NCI-H187 treated with DMSO at 0.1 percent for 48 hours (cell line): ENCODE data around the gene OR5I1.
"Not testable (repeated sequence)": the region's sequence is repeated elsewhere in the genome, so short reads cannot be mapped to it uniquely, and the experiment has no call there.

Experiments
- DNase-seq: peaks from one replicate; lab custom pipeline; 2025; lab: John Stamatoyannopoulos, UW

Gene OR5I1

GRCh38 chr11:55936300-55936699, at the start of gene OR5I1:
Gene OR5I1 (minus strand): TSS chr11:55936400. CDS start chr11:55936400, 0 bp downstream.
- DNase-seq, result no peak

GRCh38 chr11:55970935-55971334, 34.7 kb upstream of the OR5I1 start:
- DNase-seq, result no peak

DNA sequence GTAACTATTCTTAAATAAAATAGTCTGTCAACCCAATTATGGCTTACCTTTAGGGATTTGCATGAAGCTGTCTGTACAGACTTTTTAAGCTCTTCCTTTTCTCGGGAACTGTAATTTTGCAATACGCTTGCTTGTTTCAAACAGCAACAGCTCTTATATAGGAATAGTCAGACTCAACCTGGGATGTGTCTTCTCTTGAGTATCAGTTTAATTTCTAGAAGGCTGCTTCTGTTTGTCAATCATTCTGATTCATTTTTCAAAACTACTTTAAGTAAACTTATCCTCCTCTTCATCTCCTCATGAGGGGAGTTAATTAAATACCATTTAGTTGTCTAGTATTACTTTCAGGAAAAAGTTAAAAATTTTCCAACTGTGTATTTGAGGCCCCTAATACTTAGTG, 33.6 kb upstream of the OR5I1 start, which contains the start of gene OR10AG1:
Gene OR10AG1 (minus strand): TSS at position 101 of the 400 bp plus-strand sequence. CDS start 38 bp downstream, at position 63.
- DNase-seq, result no peak

DNA sequence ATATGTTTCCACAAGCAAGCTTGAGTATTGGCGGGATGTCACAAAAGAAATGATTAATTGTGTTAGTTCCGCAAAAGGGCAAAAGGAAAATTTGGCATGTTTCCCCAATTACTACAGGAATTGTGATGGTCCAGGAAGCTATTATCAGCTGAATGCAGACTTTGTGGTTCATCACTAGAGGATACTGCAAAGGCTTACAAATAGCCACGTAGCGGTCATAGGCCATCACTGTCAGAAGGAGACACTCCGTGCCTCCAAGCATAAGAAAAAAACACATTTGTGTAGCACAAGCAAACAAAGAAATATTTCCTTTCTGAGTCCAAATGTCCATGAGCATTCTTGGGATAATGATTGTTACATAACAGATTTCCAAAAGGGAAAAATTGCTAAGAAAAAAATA, 31.7 kb upstream of the OR5I1 start:
- no peak for DNase-seq

DNA sequence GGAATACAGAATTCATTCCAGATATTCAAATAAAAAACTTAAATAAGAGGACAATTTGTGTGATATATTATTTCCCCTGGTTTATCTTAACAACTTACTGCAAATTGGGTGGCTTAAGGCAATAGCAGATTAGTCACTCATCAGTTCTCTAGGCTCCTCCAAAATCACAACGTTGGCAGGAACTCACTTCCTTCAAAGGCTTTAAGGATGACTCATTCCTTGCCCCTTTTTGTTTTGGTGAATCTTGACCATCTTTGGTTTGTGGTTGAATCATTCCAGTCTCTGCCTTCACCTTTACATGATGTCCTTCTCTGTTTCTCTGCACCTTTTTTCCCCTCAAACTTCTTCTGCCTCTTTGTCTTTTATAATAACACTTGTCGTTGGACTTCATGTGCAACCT, 30.2 kb upstream of the OR5I1 start:
- no peak for DNase-seq

- no peak for DNase-seq
Observed at GRCh38 chr11:55956521-55956920, 20.3 kb upstream of the OR5I1 start.

GRCh38 chr11:55949330-55949729, 13.1 kb upstream of the OR5I1 start:
- DNase-seq, result no peak

GRCh38 chr11:55942785-55943392, 6.7 kb upstream of the OR5I1 start:
- DNase-seq, result no peak

GRCh38 chr11:55920537-55920936, 15.7 kb downstream of the OR5I1 start:
- no peak for DNase-seq

GRCh38 chr11:55914482-55914881, 21.7 kb downstream of the OR5I1 start, which contains the start of gene OR5W2:
Gene OR5W2 (minus strand): TSS chr11:55914582. CDS start chr11:55914582, 0 bp downstream.
- DNase-seq, result no peak

DNA sequence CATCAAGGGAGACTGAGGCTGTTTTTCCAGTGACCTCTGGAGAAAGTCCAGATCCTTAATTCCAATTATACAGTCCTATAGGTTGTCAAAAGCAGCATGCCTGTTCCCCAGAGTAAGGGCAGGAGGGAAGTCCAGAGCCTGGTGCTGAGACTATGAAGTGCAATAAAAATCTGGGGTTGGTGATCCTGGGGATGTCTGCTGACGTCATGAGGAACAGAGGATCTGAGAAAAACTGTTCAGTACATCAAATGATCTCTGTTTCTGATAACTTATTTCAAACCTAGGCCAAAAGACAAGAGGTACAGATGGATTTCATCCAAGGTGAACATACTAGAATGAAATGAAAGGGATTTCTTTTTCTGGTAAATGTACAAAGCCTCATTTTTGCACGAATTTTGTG, 33.9 kb downstream of the OR5I1 start:
- DNase-seq, result no peak

- DNase-seq, result no peak
Observed at GRCh38 chr11:55895216-55895615, 41.0 kb downstream of the OR5I1 start.

- not testable (repeated sequence) for DNase-seq
Observed at GRCh38 chr11:55885481-55885880, 50.7 kb downstream of the OR5I1 start.
